Mesenchymal stem cell (in vitro differentiated cells and primary cell): ENCODE results near the gene COL24A1.
A peak's percentile ranks its signal among the peaks of the same experiment; 100 is the strongest.
"Not testable (repeated sequence)": the region's sequence is repeated elsewhere in the genome, so short reads cannot be mapped to it uniquely, and the experiment has no call there.

Experiments
- DNase-seq: peaks from one replicate; pipeline ENCODE4 v3.0.0-alpha.2; 2013
- H2AFZ ChIP-seq: one replicate; pipeline ENCODE4 v1.6.1; 2013; ENCODE audit warnings: low read depth, mild to moderate bottlenecking, control low read depth, inconsistent platforms, low read length, moderate library complexity
- H2AK5ac ChIP-seq: 2 replicates; pipeline ENCODE4 v1.6.1; 2013; ENCODE audit warnings: low read length, moderate library complexity, mild to moderate bottlenecking, inconsistent platforms; ENCODE audit not compliant: severe bottlenecking
- H2BK120ac ChIP-seq: one replicate; pipeline ENCODE4 v1.6.1; 2013; ENCODE audit warnings: low read depth, mild to moderate bottlenecking, inconsistent platforms, low read length, moderate library complexity
- H2BK12ac ChIP-seq, 2 experiments: one replicate each; pipeline ENCODE4 v1.6.1; 2013; ENCODE audit warnings: inconsistent platforms in 2 of 2, low read length in 2 of 2, mild to moderate bottlenecking in 2 of 2, moderate library complexity in 2 of 2, control low read depth in 1 of 2
- H2BK15ac ChIP-seq: one replicate; pipeline ENCODE4 v1.6.1; 2013; ENCODE audit warnings: mild to moderate bottlenecking, low read depth, inconsistent platforms; ENCODE audit not compliant: poor library complexity, severe bottlenecking
- H2BK5ac ChIP-seq: 2 replicates; pipeline ENCODE4 v1.6.1; 2013; ENCODE audit warnings: low read depth, mild to moderate bottlenecking, low read length, control low read depth, inconsistent platforms; ENCODE audit not compliant: poor library complexity, severe bottlenecking
- H3K14ac ChIP-seq, 2 experiments: one replicate each; pipeline ENCODE4 v1.6.1; 2013; ENCODE audit warnings: inconsistent platforms in 2 of 2, low read length in 2 of 2, control low read depth in 1 of 2, mild to moderate bottlenecking in 1 of 2, moderate library complexity in 1 of 2
- H3K18ac ChIP-seq, 2 experiments: one replicate each; pipeline ENCODE4 v1.6.1; 2013; ENCODE audit warnings: inconsistent platforms in 2 of 2, low read length in 2 of 2, control low read depth in 1 of 2, low read depth in 1 of 2, mild to moderate bottlenecking in 1 of 2
- H3K23ac ChIP-seq, 2 experiments: one replicate each; pipeline ENCODE4 v1.6.1; 2013; ENCODE audit warnings: inconsistent platforms in 2 of 2, low read length in 2 of 2, mild to moderate bottlenecking in 2 of 2, moderate library complexity in 2 of 2, control low read depth in 1 of 2
- H3K27ac ChIP-seq: 2 replicates; pipeline ENCODE4 v1.5.1; 2013; ENCODE audit warnings: mild to moderate bottlenecking, moderate library complexity, low read length, control low read depth, inconsistent platforms; ENCODE audit not compliant: poor library complexity, severe bottlenecking
- H3K27me3 ChIP-seq, 2 experiments: 2 replicates each; pipeline versions ENCODE4 v1.6.1 to v1.7.0; 2013; ENCODE audit warnings: low read length in 2 of 2, mild to moderate bottlenecking in 2 of 2, moderate library complexity in 2 of 2, control low read depth in 1 of 2, inconsistent platforms in 1 of 2; ENCODE audit not compliant: control insufficient read depth in 1 of 2, insufficient read depth in 1 of 2
- H3K36me3 ChIP-seq, 2 experiments: 2 replicates each; pipeline versions ENCODE4 v1.6.1 to v1.7.0; 2013; ENCODE audit warnings: low read length in 2 of 2, control low read depth in 1 of 2, inconsistent platforms in 1 of 2, low read depth in 1 of 2, mild to moderate bottlenecking in 1 of 2; ENCODE audit not compliant: insufficient read depth in 2 of 2, control insufficient read depth in 1 of 2
- H3K4ac ChIP-seq, 2 experiments: one replicate each; pipeline ENCODE4 v1.6.1; 2013; ENCODE audit warnings: inconsistent platforms in 2 of 2, low read length in 2 of 2, mild to moderate bottlenecking in 2 of 2, moderate library complexity in 2 of 2, control low read depth in 1 of 2, low read depth in 1 of 2
- H3K4me1 ChIP-seq: 2 replicates; pipeline ENCODE4 v1.6.1; 2013; ENCODE audit warnings: low read depth, low read length, control low read depth; ENCODE audit not compliant: control insufficient read depth, insufficient read depth
- H3K4me2 ChIP-seq: 2 replicates; pipeline ENCODE4 v1.6.1; 2013; ENCODE audit warnings: low read length, mild to moderate bottlenecking, inconsistent platforms; ENCODE audit not compliant: poor library complexity, severe bottlenecking
- H3K4me3 ChIP-seq, 2 experiments: 2 replicates each; pipeline versions ENCODE4 v1.5.1 to v1.7.0; 2013; ENCODE audit warnings: low read length in 2 of 2, mild to moderate bottlenecking in 2 of 2, control low read depth in 1 of 2, low read depth in 1 of 2; ENCODE audit not compliant: insufficient read depth in 1 of 2
- H3K79me1 ChIP-seq: replicated peaks from 2 replicates; pipeline ENCODE4 v1.6.1; 2013; ENCODE audit warnings: mild to moderate bottlenecking, control low read depth, low read length, inconsistent platforms; ENCODE audit not compliant: poor library complexity, severe bottlenecking
- H3K9ac ChIP-seq: 2 replicates; pipeline ENCODE4 v1.7.0; 2013; ENCODE audit warnings: mild to moderate bottlenecking, low read length, moderate library complexity
- H3K9me3 ChIP-seq: 2 replicates; pipeline ENCODE4 v1.7.0; 2013; ENCODE audit warnings: mild to moderate bottlenecking, low read length; ENCODE audit not compliant: control insufficient read depth
- H4K8ac ChIP-seq: one replicate; pipeline ENCODE4 v1.6.1; 2013; ENCODE audit warnings: inconsistent platforms, mild to moderate bottlenecking, low read length, moderate library complexity
- H4K91ac ChIP-seq: one replicate; pipeline ENCODE4 v1.6.1; 2013; ENCODE audit warnings: mild to moderate bottlenecking, low read length, inconsistent platforms
- WGBS: methylation state at CpG from one replicate; pipeline ENCODE4 v1.1.7; 2013; ENCODE audit warnings: mixed read lengths; 5-methylcytosine and 5-hydroxymethylcytosine counted together

COL24A1 gene

DNA sequence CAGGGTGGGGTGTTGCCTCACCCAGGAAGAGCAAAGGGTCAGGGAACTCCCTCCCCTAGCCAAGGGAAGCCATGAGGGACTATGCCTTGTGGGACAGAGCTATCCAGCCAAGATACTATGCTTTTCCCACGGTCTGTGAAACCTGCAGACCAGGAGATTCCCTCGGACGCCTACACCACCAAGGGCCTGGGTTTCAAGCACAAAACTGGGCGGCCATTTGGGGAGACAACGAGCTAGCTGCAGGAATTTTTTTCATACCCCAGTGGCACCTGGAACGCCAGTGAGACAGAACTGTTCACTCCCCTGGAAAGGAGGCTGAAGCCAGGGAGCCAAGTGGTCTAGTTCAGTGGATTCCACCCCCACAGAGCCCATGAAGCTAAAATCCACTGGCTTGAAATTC, 84.7 kb downstream of the COL24A1 start:
- not testable (repeated sequence) for H2BK15ac ChIP-seq, H3K9ac ChIP-seq, H3K79me1 ChIP-seq, H2AK5ac ChIP-seq, H3K4ac ChIP-seq, H3K9me3 ChIP-seq, DNase-seq, H2AFZ ChIP-seq, H2BK12ac ChIP-seq, H3K23ac ChIP-seq, H3K18ac ChIP-seq, H4K8ac ChIP-seq, H3K4me3 ChIP-seq, H3K27me3 ChIP-seq, H3K14ac ChIP-seq, H3K4me1 ChIP-seq, H3K4me2 ChIP-seq, H3K27ac ChIP-seq, H3K36me3 ChIP-seq, H2BK120ac ChIP-seq, H2BK5ac ChIP-seq, H4K91ac ChIP-seq
- 79% methylated on average over 6 of the region's 6 CpGs for WGBS

DNA sequence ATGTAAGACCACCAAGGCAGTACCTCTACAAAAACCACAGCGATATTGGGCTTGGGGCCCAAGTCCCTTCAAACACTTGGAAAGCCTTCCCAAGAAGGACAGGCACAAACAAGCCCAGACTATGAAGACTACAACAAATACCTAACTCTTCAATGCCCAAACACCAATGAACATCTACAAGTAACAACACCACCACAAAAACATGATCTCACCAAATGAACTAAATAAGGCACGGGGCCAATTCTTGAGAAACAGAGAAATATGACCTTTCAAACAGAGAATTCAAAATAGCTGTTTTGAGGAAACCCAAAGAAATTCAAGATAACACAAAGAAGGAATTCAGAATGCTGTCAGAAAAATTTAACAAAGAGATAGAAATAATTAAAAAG, 86.8 kb downstream of the COL24A1 start:
- Histone ChIP-seq H2AFZ (no peak overlapping the region), H3K23ac (no peak overlapping the region), H2BK5ac (no peak overlapping the region), H3K14ac (no peak overlapping the region), H2BK15ac (no peak overlapping the region), H3K9ac (no peak overlapping the region), H3K4me1 (no peaks in the 10 kb centered on the region), H3K4me2 (no peak overlapping the region), H3K79me1 (no peaks in the 10 kb centered on the region), H3K27ac (no peak overlapping the region), H3K4ac (no peak overlapping the region), H2BK12ac (no peak overlapping the region), H4K8ac (no peak overlapping the region), H2BK120ac (no peak overlapping the region), H3K36me3 (no peaks in the 10 kb centered on the region), H2AK5ac (no peak overlapping the region), H4K91ac (no peak overlapping the region), H3K27me3 (no peaks in the 10 kb centered on the region), H3K9me3 (no peaks in the 10 kb centered on the region), H3K18ac (no peak overlapping the region), H3K4me3 (no peak overlapping the region)
- 73% methylated on average over 2 of the region's 2 CpGs for WGBS
- no peak for DNase-seq

DNA sequence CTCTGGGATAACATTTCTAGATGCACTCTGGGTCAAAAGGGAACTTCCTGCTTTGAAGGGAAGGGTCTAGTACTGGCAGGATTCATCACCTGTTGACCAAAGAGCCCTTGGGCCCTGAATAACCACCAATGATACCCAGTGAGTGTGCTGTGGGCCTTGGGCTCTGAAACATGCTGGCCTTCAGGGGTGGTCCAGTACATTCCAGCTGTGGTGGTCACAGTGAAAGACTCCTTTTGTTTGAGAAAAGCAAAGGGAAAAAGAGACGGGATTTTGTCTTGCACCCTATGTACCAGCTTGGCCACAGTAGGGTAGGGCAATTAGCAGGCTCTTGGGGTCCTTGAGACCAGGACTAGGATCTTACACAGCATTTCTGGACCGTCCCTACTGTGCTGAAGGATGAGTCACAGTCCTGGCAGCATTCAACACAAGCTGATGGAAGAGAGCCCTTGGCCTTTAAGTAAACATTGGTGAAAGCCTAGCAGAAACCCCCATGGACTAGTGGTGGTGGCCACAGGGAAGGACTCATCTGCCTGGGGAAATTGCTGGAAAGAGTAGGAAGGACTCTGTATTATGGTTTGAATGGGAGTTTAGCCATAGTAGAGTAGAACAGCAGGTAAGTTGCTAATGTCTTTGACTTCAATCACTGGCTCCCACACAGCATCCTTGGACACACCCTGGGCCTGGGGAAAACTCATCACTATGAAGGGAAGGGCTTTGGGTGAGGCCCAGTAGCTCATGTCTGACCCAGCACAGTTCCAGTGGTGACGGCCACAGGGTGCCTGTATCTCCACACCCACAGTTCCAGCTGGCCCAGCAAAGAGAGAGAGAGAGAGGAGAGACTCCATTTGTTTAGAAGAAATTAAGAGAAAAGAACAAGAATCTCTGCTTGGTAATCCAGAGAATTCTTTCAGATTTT, 87.5 kb downstream of the COL24A1 start:
- no peak overlapping the region for H3K27ac ChIP-seq
- no peaks in the 10 kb centered on the region for H3K9me3 ChIP-seq
- no peak overlapping the region for H3K14ac ChIP-seq
- H2BK15ac ChIP-seq = no peak overlapping the region
- H3K27me3 ChIP-seq = no peaks in the 10 kb centered on the region
- H3K4ac ChIP-seq = no peak overlapping the region
- no peaks in the 10 kb centered on the region for H3K36me3 ChIP-seq
- no peak overlapping the region for H3K23ac ChIP-seq
- H2AK5ac ChIP-seq = no peak overlapping the region
- no peaks in the 10 kb centered on the region for H3K4me1 ChIP-seq
- H2BK5ac ChIP-seq = no peak overlapping the region
- H4K91ac ChIP-seq = no peak overlapping the region
- no peak overlapping the region for H2BK12ac ChIP-seq
- no peak overlapping the region for H4K8ac ChIP-seq
- DNase-seq = peak; percentile 26
- H2AFZ ChIP-seq = no peak overlapping the region
- 68% methylated on average over 3 of the region's 3 CpGs for WGBS
- no peaks in the 10 kb centered on the region for H3K79me1 ChIP-seq
- H2BK120ac ChIP-seq = no peak overlapping the region
- no peak overlapping the region for H3K18ac ChIP-seq
- H3K9ac ChIP-seq = no peak overlapping the region
- H3K4me2 ChIP-seq = no peak overlapping the region
- peak overlapping the region in 1 of 2 experiments; percentile 15 for H3K4me3 ChIP-seq

DNA sequence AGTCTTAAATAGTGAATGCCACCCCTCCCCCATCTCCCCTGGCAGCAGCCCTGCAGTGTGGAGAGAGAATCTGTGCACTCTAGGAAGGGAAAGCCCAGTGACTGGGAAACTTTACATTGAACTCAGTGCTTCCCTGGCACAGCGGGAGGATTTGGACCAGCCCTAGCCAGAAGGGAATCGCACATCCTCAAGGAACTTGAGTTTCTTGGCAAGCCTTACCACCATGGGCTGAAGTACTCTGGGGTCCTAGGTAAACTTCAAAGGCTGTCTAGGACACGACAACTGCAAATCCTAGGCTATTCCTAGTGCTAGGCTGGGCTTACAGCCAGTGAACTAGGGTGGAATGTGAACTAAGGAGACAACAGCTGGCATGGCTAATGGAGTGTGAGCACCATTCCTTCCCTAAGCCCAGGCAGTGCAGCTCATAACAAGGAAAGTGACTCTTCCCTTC, 88.3 kb downstream of the COL24A1 start:
- 83% methylated on average over 3 of the region's 3 CpGs for WGBS
- no peak overlapping the region for H3K4me2 ChIP-seq
- no peaks in the 10 kb centered on the region for H3K4me1 ChIP-seq
- H3K14ac ChIP-seq = no peak overlapping the region
- no peaks in the 10 kb centered on the region for H3K27me3 ChIP-seq
- no peak overlapping the region for H3K23ac ChIP-seq
- H2BK15ac ChIP-seq = no peak overlapping the region
- no peak overlapping the region for H3K4ac ChIP-seq
- H4K8ac ChIP-seq = no peak overlapping the region
- no peak overlapping the region for H2BK120ac ChIP-seq
- H2BK5ac ChIP-seq = no peak overlapping the region
- no peak overlapping the region for H3K4me3 ChIP-seq
- H3K9ac ChIP-seq = no peak overlapping the region
- no peaks in the 10 kb centered on the region for H3K79me1 ChIP-seq
- H3K18ac ChIP-seq = no peak overlapping the region
- no peak overlapping the region for H2AK5ac ChIP-seq
- H4K91ac ChIP-seq = no peak overlapping the region
- H3K9me3 ChIP-seq = no peaks in the 10 kb centered on the region
- no peak overlapping the region for H2BK12ac ChIP-seq
- no peak for DNase-seq
- H2AFZ ChIP-seq = no peak overlapping the region
- H3K27ac ChIP-seq = no peak overlapping the region
- no peaks in the 10 kb centered on the region for H3K36me3 ChIP-seq
